Left lung (tissue), 10 donors: Measurements from ENCODE around the gene RBM33. TPM values are rescaled to one million over a fixed set of nuclear protein-coding genes. Genes with fewer than 3 reads are reported as not detected.

Experiments used
- ATAC-seq: fragments of 200-7000 bp; cut with Tn5 transposase; one replicate; pipeline ENCODE4 v1.9.1; 2020; ENCODE audit warnings: moderate library complexity
- DNase-seq, 4 donors: peaks; one replicate each; pipeline ENCODE4 v3.0.0-alpha.2; 2013 to 2020
- H3K27ac ChIP-seq, 2 donors: fragments of 200-600 bp; sonication (generic) in 1 of 2; one replicate each; pipeline versions ENCODE4 v1.5.0 to v1.8.0; 2020 to 2021
- H3K27me3 ChIP-seq, 2 donors: fragments of 200-600 bp; sonication (generic) in 1 of 2; one replicate each; pipeline versions ENCODE4 v1.5.0 to v1.8.0; 2020 to 2021
- H3K36me3 ChIP-seq, 2 donors: fragments of 200-600 bp; sonication (generic) in 1 of 2; one replicate each; pipeline versions ENCODE4 v1.5.0 to v1.8.0; 2020 to 2021
- H3K4me1 ChIP-seq, 2 donors: fragments of 200-600 bp; one replicate each; pipeline ENCODE4 v1.8.0; 2021
- H3K4me3 ChIP-seq, 2 donors: fragments of 200-600 bp; sonication (generic) in 1 of 2; one replicate each; pipeline versions ENCODE4 v1.5.0 to v1.8.0; 2020 to 2021; ENCODE audit warnings: mild to moderate bottlenecking in 1 of 2
- H3K9me3 ChIP-seq, 2 donors: fragments of 200-600 bp; sonication (generic) in 1 of 2; one replicate each; pipeline versions ENCODE4 v1.5.0 to v1.8.0; 2020 to 2021
- intact Hi-C, 2 donors: fragments of 100-400 bp; cut with DNase I; formaldehyde crosslinking; loops; one replicate each; pipeline versions ENCODE4 v1.11.2 to v1.14.2; 2022
- polyA plus RNA-seq, 6 donors: library from polyadenylated mRNA; unstranded; fragments of 120-200 nt; gene quantifications; one replicate each; pipeline ENCODE4 v1.2.1, GENCODE V29; 2013; ENCODE audit not compliant: insufficient read length in 6 of 6
- total RNA-seq, 2 donors: library from RNA; stranded (reverse); fragmentation: NEBNext Ultra II Directional; extraction: Animal tissue kit (Norgen Biotek cat#: 25700); gene quantifications; one replicate each; pipeline ENCODE4 v1.2.1, GENCODE V29; 2021
- TF ChIP-seq, protein P1 (sequence below), 2 donors: fragments of 200-600 bp; sonication (generic) in 1 of 2; IDR thresholded peaks; one replicate each; pipeline versions ENCODE4 v1.5.0 to v1.8.0; 2021; ENCODE audit warnings: antibody characterized with exemption in 2 of 2
- donor health status: DM: no; HTN: yes; CAD: no.
- donor health status: DM: no; HTN: no; CAD: no.

Gene RBM33
- total and polyA plus RNA-seq, 8 donors = 35.2 to 56.4 (median 45.0) TPM

DNA sequence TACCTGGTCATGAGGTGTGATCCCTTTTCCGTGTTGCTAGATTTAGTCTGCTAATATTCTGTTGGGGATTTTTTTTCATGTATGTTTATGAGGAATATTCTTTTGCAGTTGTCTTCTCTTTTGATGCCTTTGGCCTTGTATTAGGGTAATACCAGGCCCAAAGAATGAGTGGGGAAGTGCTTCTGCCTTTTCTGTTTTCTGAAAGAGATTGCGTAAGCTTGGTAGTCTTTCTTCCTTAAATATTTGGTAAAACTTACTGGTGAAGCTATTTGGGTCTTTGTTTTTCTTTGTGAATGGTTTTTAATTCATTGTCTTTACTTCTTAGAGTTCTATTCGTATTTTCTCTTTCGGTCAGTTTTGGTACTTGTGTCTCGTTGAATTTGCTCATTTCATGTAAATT lies 116.7 kb downstream of the RBM33 start:
- peak overlapping the region in 1 of 2 donors; percentile 61 for H3K27ac ChIP-seq
- H3K36me3 ChIP-seq = peaks cover 0 to 32% of the 10 kb centered on the region in 2 donors
- H3K9me3 ChIP-seq = peaks cover 0 to 3% of the 10 kb centered on the region in 2 donors
- peak; percentile 7 for ATAC-seq
- TF ChIP-seq, protein P1, sequence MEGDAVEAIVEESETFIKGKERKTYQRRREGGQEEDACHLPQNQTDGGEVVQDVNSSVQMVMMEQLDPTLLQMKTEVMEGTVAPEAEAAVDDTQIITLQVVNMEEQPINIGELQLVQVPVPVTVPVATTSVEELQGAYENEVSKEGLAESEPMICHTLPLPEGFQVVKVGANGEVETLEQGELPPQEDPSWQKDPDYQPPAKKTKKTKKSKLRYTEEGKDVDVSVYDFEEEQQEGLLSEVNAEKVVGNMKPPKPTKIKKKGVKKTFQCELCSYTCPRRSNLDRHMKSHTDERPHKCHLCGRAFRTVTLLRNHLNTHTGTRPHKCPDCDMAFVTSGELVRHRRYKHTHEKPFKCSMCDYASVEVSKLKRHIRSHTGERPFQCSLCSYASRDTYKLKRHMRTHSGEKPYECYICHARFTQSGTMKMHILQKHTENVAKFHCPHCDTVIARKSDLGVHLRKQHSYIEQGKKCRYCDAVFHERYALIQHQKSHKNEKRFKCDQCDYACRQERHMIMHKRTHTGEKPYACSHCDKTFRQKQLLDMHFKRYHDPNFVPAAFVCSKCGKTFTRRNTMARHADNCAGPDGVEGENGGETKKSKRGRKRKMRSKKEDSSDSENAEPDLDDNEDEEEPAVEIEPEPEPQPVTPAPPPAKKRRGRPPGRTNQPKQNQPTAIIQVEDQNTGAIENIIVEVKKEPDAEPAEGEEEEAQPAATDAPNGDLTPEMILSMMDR (IDR thresholded peaks at IDR 0.05) = no peak
- no peak for DNase-seq
- no peaks in the 10 kb centered on the region for H3K27me3 ChIP-seq
- peaks cover 0 to 57% of the 10 kb centered on the region in 2 donors for H3K4me1 ChIP-seq
- intact Hi-C loops = loop anchor here in 1 of 2 donors (10.0 kb wide), 1 partner anchor 166 kb away; no protein-coding TSS in a partner anchor
- H3K4me3 ChIP-seq = no peak overlapping the region

DNA sequence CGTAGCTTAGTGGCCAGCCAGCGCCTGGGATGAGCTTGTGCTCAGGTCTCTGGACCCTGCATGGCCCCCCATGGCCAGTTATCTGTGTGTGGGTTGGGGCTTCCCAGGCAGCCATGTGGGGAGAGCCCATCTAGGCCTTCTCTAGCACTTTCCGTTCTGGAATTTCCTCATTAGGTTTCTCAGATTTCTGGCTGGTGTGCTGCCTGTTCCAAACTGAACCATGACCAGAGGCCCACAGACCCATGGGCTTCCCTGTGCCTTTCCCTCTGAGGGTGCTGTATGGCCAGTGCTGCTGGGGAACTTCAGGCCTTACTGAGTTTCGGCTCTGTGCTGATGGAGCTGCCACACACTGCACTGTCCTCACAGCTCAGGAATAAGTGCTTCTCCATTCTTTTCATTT lies 117.6 kb downstream of the RBM33 start:
- peak overlapping the region in 1 of 2 donors; percentile 61 for H3K27ac ChIP-seq
- ATAC-seq = no peak
- intact Hi-C loops = loop anchor here in 1 of 2 donors (10.0 kb wide), 1 partner anchor 167 kb away; no protein-coding TSS in a partner anchor
- peaks cover 0 to 41% of the 10 kb centered on the region in 2 donors for H3K36me3 ChIP-seq
- H3K4me3 ChIP-seq = no peak overlapping the region
- H3K9me3 ChIP-seq = peaks cover 0 to 3% of the 10 kb centered on the region in 2 donors
- H3K27me3 ChIP-seq = no peaks in the 10 kb centered on the region
- DNase-seq = no peak
- TF ChIP-seq, protein P1 (IDR thresholded peaks at IDR 0.05) = no peak
- peaks cover 0 to 55% of the 10 kb centered on the region in 2 donors for H3K4me1 ChIP-seq

DNA sequence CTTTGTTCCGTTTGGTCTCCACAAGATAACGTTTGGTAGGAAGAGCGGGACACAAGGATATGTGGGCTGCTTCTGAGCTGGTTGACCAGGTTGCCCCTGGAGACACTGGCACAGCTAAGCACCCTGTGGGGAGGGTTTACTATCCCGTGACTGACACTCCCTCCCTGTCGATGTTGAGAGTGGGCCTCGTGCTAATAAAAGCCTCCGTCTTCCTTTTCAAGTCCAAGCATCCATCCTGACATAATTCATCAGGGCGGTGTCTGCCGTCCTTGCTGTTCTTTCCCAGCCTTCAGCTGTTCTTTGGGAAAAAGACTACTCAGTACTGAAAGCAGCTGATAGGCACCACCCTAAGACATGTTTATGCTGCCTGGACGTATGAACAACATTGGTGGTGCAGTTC lies 118.2 kb downstream of the RBM33 start:
- TF ChIP-seq, protein P1 (IDR thresholded peaks at IDR 0.05) = no peak
- Histone ChIP-seq H3K4me3 (no peak overlapping the region), H3K4me1 (peaks cover 0 to 55% of the 10 kb centered on the region in 2 donors), H3K9me3 (peaks cover 0 to under 1% of the 10 kb centered on the region in 2 donors), H3K27ac (no peak overlapping the region), H3K36me3 (peaks cover 0 to 47% of the 10 kb centered on the region in 2 donors), H3K27me3 (no peaks in the 10 kb centered on the region)
- ATAC-seq (no peak), DNase-seq (no peak)
- intact Hi-C loops = loop anchor here in 1 of 2 donors (10.0 kb wide), 1 partner anchor 168 kb away; no protein-coding TSS in a partner anchor

DNA sequence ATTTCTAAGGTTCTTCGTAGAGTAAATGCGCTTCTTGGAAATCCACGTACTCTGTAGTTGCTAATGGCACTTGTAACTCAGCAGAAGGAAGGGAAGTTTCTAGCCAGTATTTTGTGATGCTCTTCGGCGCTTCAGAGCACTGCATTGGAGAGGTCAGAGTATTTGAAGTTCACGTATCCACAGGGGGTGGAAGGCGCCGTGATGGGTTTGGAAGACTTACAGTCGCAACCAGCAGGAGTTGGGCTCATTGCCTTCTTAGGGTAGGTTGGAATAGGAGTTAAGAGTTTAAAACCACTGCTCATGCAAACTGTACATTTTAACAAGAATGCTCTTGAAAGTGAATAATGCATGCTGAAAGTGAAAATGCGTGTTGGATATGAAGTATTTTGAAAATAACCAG lies 118.7 kb downstream of the RBM33 start:
- H3K27me3 ChIP-seq = no peaks in the 10 kb centered on the region
- no peak overlapping the region for H3K4me3 ChIP-seq
- H3K36me3 ChIP-seq = peaks cover 0 to 52% of the 10 kb centered on the region in 2 donors
- H3K4me1 ChIP-seq = peaks cover 0 to 55% of the 10 kb centered on the region in 2 donors
- TF ChIP-seq, protein P1 (IDR thresholded peaks at IDR 0.05) = no peak
- DNase-seq = no peak
- intact Hi-C loops = loop anchor here in 1 of 2 donors (10.0 kb wide), 1 partner anchor 168 kb away; no protein-coding TSS in a partner anchor
- ATAC-seq = no peak
- no peaks in the 10 kb centered on the region for H3K9me3 ChIP-seq
- H3K27ac ChIP-seq = no peak overlapping the region

DNA sequence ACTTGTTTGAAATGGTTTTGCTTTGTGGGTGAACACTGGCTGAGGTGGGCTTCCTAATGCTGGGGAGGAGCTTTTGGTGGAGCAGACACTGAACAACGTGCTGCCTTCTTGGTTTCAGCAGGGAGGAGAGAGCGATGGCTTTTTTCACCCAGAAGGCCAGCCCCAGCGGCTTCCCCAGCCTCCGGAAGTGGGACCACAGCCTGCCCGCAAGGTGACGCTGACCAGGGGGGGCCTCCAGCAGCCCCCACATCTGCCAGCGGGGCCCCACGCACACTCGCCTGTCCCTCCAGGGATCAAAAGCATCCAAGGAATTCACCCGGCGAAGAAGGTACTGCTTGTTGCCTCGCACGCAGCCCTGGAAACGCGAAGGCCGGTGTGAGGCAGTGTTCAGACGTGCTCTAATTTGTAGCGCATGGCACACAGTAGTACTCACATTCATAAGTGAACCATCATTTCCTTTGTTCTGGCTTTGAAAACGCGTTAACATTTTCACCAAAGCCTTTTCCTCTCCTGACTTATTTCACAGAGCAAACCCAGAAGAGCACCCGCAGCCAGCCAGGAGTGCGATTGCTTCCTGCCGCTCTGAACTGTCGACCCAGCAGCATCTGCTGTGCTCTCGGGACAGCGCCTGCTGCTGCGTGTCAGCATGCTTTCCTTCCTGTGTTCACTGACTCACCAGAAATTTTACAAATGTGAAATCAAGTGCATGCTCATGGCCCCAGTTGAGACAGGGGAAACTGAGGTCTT lies 119.4 kb downstream of the RBM33 start:
- H3K9me3 ChIP-seq = no peaks in the 10 kb centered on the region
- TF ChIP-seq, protein P1 (IDR thresholded peaks at IDR 0.05) = no peak
- intact Hi-C loops = loop anchor here in 1 of 2 donors (10.0 kb wide), 1 partner anchor 169 kb away; no protein-coding TSS in a partner anchor
- peaks cover 0 to 55% of the 10 kb centered on the region in 2 donors for H3K4me1 ChIP-seq
- ATAC-seq (peak; percentile 51), DNase-seq (peak in 1 of 4 donors; percentile 33)
- peaks cover 0 to 51% of the 10 kb centered on the region in 2 donors for H3K36me3 ChIP-seq
- no peak overlapping the region for H3K4me3 ChIP-seq
- H3K27me3 ChIP-seq = no peaks in the 10 kb centered on the region
- H3K27ac ChIP-seq = peak overlapping the region; percentile 34 to 75
